Stimulated activated CD8-positive, alpha-beta memory T cell treated with anti-CD3 and anti-CD28 coated beads, Interleukin-12 subunit alpha, Interleukin-12 subunit beta, amount 100 ng/mL, for 24 hours (primary cell): ENCODE data around the gene CALN1.

Experiments used
- DNase-seq: peaks from one replicate; pipeline ENCODE4 v3.0.0-alpha.2; 2020; ENCODE audit errors: extremely low read depth

CALN1 gene

DNA sequence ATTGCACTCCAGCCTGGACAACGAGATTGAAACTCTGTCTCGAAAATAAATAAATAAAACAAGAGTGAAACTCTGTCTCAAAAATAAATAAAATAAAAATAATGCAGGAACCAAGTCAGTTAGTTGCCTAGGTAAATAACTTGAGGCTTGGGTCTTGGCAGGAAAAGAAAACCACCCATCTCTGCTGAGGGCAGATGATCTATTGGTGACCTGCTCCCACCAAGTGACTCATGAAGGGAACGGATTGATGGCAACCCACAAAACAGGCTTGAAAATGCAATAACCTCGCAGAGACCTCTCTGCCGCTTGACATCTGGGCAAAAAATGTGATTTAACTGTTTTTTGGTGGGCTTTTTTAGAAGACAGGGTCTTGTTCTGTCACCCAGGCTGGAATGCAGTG is 86.6 kb downstream of the CALN1 start:
- DNase-seq: no peak

DNA sequence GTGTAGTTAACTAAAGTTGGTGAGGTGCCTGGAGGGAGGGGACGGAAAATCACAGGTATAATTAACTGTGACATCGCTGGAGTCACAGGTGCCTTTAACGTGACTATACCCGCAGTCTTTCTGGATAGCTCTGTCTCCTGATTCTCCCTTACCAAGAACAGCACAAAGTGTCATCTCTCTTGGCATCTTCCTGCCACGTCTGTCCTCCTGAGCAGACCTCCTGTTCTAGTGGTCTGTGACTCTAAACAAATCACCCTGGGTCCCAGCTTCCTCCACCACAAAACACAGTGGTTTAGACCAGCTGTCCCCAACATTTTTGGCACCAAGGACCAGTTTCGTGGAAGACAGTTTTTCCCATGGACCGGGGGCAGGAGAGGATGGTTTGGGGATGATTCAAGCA is 90.5 kb downstream of the CALN1 start:
- DNase-seq: no peak

DNA sequence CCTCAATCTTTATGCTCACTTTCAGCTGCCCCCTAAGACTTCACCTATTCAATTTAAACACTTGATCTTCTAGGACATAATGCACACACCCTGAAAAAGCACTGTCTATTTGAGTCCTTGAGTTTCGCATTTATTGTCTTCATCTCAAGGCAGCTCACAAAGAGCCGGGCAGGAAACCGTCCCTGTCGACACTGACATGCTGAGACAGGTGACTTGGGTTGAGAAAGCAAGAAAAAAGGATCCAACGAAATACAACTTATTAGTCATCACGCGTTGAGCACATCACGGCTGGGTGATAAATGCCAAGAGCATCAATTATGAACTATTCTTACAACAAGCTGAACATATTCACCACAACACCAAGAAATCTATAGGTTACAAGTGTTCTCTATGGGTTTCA is 91.1 kb downstream of the CALN1 start:
- DNase-seq: no peak

DNA sequence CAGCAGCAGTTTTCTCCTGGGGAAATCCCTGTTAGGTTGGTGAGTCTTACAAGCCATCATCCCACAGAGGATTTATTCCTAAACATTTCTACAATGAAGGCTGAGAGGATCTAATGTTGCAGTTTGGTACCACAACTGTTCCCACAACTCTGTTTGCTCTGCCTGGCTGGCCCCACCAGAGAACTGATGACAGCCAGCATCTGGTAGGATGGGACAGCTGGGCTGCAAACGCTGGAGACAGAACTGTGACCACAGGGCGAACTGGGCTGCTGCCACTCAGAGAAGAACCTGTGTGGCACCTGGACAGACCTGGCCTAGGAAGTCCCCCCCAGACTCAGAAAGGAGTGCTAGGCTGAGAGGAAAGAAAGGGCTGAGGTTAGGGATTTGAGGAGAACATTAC is 94.8 kb downstream of the CALN1 start:
- DNase-seq: no peak

DNA sequence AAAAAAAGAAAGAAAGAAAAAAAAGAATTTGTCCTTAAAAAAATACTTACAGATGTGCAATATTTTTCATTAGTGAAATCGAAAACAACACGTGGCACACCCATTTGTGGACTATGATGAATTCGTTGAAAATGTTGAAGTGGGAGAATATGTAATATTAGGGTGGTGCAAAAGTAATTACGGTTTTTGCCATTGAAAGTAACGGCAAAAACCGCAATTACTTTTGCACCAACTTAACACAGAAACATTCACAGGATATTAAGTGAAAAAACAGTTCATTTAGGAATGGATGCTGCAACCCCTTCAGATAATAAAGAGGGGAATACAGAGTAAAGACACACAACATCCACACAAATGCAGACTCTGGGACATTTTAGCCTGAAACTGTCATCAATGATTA is 96.0 kb downstream of the CALN1 start:
- DNase-seq: no peak

DNA sequence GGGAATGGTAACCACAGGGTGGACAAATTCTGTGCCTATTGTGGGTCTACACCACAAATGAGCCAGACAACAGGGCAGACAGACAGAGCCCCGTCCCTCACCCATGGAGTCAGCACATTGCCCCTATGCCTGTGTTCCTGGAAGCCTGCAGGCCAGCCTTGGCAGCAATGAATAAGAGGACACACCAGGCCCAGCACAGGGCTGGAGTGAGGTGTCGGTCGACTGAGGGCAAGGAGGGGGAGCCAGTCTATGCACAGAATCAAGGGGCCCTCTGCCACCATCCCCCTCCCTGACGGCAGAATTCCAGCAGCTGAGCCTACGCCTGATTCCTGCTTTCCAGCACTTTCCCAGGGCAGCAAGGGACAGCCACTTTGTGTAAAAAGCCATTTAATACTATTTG is 98.2 kb downstream of the CALN1 start:
- no peak for DNase-seq

DNA sequence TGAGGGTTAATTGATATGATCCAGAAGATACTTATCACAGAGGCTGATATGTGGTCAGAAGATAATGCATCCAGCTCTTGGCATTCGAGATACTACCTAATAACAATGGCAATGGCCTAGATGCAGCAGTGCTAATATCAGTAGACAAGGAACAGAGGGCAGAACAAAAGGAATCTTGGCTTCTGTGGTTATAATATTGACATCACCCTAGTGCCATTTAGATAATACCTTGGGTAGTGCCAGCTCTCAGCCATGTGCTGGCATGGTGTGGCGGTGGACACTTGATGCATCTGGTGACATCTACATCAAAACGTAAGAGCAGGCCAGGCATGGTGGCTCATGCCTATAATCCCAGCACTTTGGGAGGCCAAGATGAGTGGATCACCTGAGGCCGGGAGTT is 101.8 kb downstream of the CALN1 start:
- no peak for DNase-seq

DNA sequence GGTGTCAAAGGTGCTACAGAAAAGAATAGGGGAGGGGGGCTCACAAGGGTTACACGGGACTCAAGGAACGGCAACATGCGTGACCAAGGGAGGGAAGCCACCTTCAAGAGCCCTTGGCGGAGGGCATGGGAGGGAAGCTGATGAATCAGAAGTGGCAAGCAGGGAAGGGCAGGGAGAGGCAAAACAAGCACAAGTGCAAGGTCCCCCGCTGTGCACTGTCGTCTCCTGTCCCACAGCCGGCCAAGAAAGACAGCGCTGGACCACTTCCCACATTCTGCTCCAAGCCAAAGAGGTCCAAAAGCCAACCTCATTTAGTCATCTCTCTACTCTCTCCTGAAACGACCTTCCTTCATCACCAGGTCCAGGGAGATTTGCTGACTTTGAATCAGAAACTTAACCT is 102.7 kb downstream of the CALN1 start:
- DNase-seq: no peak

DNA sequence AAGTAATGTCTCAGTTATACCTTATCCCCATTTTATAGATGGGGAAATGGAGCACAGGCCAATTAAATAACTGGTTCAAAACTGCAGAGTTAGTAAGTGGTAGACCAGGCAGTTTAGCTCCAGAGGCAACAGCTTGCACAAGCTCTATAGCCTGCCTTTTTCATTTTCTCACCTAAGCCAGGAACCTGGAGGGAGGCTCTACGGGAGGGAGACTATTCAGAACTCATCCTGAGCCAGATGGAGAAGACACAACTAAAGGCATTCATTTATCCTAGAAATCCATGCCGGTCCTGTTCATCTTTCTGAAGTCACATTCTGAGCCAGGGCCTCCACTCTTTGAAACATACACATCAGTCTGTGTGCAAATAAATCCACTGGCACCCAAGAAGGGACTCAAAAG is 103.2 kb downstream of the CALN1 start:
- no peak for DNase-seq

DNA sequence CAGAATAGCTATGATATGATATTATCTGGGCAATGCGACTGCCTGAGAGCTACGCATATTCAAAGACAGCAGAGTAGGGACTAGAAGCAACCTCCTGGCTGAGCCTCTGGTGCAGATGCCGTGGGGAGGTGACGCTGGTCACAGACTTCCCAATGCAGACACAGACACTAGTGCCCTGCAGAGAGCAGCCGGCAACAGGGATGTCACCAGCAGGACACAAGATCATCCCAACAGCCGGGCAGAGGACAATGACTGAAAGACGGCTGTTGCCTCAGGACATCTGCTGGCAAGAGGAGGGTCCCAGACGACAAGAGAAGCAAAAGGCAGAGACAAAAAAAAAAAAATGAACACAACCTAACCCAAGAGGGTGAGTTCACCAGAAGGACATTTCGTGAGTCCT is 104.6 kb downstream of the CALN1 start:
- no peak for DNase-seq

DNA sequence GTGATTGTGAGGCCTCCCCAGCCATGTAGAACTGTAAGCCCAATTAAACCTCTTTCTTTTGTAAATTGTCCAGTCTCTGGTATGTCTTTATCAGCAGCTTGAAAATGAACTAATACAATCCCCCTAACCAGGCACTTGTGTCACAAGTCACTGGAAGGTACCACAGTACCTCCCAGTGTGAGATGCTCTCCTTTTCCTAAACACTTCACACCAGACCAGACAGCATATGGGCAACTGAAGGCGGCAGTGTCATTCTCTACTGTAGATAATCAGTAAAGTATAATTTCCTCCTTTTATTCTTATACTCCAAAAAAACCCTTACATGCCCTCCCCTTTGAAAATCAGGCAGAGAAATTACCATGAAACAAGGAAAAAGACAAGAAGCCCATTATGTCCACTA is 113.2 kb downstream of the CALN1 start:
- DNase-seq: no peak

DNA sequence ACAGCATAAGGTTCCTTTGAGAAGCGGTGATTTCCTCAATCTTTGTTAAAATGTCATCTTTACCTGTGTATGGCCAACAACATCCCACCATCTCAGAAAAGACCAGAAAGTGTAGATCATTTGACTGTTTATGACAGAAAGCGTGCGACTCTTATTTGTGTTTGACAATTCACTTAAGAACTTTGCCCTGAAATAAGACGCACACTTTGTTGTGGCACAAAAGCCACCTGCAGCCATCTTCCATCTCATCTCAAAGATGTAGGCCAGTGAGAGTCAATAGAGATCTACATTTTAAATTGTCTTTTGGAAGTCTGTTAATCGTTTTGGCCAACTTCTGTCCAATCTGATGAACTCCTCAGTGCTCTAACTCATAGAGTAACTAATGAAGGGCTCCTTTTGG is 114.0 kb downstream of the CALN1 start:
- DNase-seq: no peak

DNA sequence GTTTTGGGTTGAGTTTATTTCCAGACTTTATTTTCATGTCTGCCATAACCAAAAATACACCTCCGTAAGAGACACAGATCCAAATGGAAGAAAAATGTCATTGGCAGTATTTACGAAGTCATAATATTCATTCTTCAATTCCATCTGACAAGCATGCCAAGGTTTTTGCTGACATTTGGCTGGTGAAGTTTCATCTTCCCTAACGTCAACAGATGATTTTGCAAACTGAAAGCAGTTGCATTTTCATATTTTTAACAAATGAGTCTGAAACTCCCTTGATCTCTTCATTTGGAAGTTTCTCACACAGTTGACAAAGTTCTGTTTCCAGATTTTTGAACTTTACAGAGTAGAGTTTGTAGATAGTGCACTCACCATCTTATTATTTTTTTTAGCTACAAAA is 114.5 kb downstream of the CALN1 start:
- DNase-seq: no peak

DNA sequence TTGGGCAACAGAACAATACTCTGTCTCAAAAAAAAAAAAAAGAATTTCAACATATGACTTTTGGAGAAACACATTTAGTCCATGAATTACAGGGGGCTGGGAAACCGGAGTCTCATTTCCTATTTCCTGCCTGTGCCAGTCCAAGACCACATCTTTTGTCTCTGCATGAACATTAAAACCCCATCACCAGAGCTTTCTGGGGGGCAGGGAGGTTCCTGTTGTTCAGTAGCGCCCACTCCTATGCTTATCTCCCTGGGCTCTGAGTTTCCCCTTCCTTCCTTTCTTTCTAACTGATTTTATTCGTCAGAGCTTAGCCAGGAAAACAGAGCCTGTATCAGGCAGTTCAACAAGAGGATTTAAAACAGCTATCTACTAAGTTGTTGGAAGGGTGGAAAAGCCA is 119.3 kb downstream of the CALN1 start:
- DNase-seq: no peak

DNA sequence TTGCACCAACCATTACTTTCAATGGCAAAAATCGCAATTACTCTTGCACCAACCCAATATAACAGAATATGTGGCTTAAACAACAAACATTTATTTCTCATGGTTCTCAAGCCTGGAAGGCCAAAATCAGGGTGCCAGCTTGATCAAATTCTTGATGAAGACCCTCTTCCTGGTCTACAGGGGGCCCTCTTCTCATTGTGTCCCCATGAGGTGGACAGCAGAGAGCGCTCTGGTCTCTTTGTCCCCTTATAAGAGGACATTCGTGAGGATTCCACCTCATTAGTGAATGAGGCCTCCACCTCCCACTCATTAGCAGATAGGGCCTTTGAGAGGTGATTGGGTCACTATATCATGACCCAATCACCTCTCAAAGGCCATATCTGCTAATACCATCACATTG is 120.0 kb downstream of the CALN1 start:
- DNase-seq: no peak

DNA sequence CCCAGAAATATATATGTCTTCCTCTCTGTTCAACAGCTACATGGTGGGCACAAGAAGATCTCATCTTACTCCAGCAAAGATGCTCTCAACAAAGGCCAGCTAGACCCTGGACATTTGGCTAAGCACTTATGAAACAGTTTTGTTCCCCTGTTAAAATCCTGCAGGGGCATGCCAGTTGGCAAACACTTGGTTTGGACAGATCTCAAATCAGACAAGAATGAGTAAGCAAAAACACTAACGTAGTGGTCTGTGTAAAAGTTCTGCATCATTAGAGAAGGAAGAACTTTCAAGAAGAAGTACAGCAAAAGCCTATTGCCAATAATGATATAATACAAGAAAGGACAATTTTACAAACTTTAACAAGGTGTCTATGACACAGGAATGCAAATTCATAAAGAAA is 125.6 kb downstream of the CALN1 start:
- no peak for DNase-seq

DNA sequence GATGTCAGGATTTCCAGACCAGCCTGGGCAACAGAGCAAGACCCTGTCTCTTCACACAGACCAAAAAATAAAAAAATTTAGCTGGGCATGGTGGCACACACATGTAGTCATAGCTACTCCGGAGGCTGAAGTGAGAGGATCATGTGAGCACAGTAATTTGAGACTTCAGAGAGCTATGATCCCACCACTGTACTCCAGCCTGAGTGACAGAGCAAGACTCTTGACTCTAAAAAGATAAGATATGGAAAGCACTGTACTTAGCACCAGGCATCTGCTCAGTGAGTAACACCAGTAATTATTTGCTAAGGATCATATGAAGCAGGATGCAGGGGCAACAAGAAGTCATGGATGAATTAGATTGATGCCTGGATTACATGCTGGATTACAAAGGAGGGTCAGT is 128.8 kb downstream of the CALN1 start:
- DNase-seq: no peak

DNA sequence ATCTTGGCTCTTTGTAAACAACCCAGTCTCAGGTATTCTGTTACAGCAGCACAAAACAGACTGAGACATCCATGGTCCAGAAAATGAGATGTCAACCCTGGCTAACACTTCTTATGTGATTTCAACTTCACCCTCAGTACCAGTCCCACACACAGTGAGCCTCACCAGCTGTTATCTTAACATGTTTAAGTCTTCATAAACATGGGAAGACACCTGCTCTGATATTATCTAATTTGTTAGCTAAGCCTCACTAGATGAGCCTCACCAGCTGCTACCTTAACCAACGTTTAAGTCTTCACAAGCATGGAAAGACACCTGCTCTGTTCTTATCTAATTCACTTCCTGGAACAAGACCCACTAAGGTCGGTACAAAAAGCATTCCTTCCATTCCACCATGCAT is 130.8 kb downstream of the CALN1 start:
- DNase-seq: no peak

DNA sequence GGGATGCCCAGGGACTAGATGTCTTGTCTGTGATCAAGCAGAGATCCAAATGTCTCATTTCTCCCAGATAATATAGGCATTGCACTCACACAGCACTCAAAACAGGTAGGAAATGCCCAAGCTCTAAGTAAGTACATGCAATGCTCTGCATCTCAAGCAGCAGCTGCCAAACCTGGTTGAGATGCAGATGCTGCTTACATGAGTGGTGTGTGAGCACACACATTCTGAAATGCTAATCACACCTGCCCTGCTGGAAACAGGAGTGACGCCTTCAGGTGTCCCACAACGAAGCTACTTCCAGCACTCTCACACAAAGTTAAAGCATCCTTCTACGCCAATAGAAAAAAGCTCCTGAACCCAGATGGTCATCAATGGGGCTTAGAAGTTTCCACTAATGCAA is 132.9 kb downstream of the CALN1 start:
- DNase-seq: no peak

DNA sequence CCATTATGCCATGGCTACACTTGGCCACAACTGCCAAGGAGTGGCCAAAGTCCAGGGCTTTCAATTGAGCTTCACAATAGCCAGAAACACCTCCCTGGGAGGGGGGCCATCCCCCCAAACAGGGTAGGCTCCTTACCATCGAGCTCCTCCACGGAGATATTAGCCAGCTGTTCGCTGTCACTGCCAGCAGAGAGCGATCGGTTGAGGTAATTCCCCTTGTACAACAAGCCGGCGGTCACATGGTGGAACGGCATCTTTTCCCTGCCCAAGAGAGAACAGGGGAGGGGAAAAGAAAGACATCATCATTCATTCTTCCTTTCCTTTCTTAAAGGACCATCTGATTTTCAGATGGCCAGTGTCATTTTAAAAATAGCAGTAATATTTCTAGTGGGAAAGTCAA is 133.6 kb downstream of the CALN1 start:
- DNase-seq: no peak

DNA sequence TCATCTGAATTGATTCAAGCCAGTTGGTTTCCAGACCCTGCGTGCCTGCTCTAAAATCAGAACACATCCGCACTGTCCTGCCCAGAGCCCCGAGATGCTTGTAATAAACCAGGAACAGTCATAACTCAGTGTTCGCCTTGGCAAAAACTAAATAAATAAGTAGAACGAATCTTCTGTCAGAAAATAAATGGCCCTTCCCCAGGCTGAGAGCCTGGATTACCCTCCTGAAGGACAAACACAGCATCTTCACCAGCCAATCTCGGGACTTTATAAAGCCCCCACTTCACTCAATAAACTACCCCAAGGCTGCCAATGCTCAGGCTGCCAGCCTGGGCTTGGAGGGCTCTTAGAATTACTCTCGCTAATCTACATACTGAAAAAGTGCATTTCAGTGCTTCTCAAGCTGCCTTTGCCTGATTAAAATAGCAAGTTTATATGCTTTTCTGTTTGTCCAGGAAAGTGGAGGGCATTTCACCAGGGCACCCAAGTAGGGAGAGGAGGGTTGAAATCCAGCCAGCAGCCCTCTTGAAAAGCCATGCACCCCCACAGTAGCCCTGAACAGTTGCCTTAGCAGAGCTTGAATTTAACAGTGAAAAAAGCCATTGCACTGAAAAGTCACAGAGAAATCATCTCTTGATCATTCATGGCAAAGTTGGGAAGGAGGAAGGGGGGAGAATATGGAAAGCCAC is 136.6 kb downstream of the CALN1 start:
- DNase-seq: no peak

DNA sequence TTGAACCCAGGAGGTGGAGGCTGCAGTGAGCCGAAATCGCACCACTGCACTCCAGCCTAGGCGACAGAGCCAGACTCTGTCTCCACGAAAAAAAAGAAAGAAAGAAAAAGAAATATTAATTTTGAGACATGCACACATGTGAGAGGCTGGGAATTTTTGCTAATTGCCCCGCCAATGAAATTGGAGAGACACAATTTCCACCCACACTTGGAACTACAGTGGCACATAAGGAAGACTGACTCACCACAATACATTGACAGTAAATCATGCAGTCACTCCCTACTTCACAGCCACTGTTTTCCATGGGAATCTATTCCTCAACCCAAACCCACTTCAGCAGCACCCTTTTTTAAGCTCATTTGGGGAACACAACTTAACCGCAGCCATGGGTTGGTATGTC is 139.7 kb downstream of the CALN1 start:
- DNase-seq: no peak

DNA sequence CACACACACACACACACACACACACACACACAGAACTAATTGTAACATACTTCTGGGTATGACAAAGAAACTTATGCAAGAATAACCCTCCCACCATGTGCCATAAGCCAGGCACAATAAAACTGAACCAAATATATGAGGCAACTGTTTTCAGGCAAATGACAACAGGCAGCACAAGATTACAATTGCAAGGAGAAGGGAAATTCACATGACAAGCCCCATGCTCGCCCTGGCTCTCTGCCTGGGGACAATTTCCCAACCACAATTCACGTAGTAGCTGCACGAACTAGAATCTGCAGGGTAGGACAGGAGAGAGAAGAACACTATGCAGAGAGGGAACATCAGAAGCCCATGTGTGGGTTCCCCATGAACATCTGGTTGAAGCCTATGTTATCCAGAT is 143.3 kb downstream of the CALN1 start:
- no peak for DNase-seq

DNA sequence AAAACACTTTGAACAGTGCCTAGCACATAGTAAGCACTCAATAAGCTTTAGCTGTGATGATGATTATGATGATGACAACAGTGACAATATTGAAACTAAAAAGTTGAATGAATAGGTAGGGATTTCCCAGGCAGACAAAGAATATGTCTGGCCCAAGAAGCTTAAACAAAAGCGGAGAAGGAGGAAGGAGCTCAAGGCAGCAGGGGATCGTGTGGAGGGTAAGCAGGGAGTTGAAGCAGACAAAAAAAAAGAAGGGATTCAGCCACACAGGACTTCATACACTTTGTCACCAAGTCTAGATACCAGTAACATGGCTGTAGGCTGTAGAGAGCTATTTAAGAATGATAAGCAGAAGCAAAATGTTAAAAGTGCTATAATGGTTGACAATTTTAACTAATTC is 144.0 kb downstream of the CALN1 start:
- no peak for DNase-seq
